ENCODE results near the gene FCGR1A.
"Not testable (repeated sequence)": the region's sequence is repeated elsewhere in the genome, so short reads cannot be mapped to it uniquely, and the experiment has no call there.

Gene FCGR1A

GRCh38 chr1:149782600-149782999 lies at the start of gene FCGR1A:
TSS of gene FCGR1A (plus strand) at chr1:149782694. CDS start at chr1:149782744, 50 bp downstream.
- DNase-seq = not testable (repeated sequence)

- not testable (repeated sequence) for DNase-seq
Measured at GRCh38 chr1:149732781-149733180, 49.7 kb upstream of the FCGR1A start.

GRCh38 chr1:149734692-149735091 lies 47.8 kb upstream of the FCGR1A start:
- DNase-seq = not testable (repeated sequence)

- DNase-seq = peak in 1 of 2 experiments; percentile 5
Measured at GRCh38 chr1:149740148-149740581, 42.3 kb upstream of the FCGR1A start.

GRCh38 chr1:149740590-149741230 lies 41.8 kb upstream of the FCGR1A start:
- DNase-seq = not testable (repeated sequence)

GRCh38 chr1:149741914-149742313 lies 40.6 kb upstream of the FCGR1A start:
- DNase-seq = not testable (repeated sequence)

- not testable (repeated sequence) for DNase-seq
Measured at GRCh38 chr1:149746463-149747356, 35.8 kb upstream of the FCGR1A start.

- not testable (repeated sequence) for DNase-seq
Measured at GRCh38 chr1:149747359-149748143, 34.9 kb upstream of the FCGR1A start.

GRCh38 chr1:149748144-149748500 lies 34.4 kb upstream of the FCGR1A start:
- DNase-seq = not testable (repeated sequence)

GRCh38 chr1:149750562-149750961 lies 31.9 kb upstream of the FCGR1A start:
- not testable (repeated sequence) for DNase-seq

GRCh38 chr1:149752186-149752585 lies 30.3 kb upstream of the FCGR1A start:
- not testable (repeated sequence) for DNase-seq

- DNase-seq = not testable (repeated sequence)
Measured at GRCh38 chr1:149753466-149753865, 29.0 kb upstream of the FCGR1A start.

GRCh38 chr1:149755294-149755693 lies 27.2 kb upstream of the FCGR1A start:
- not testable (repeated sequence) for DNase-seq

GRCh38 chr1:149762294-149762693 lies 20.2 kb upstream of the FCGR1A start:
- DNase-seq = not testable (repeated sequence)

GRCh38 chr1:149764087-149764800 lies 18.2 kb upstream of the FCGR1A start:
- DNase-seq = not testable (repeated sequence)

GRCh38 chr1:149766241-149766640 lies 16.3 kb upstream of the FCGR1A start:
- DNase-seq = not testable (repeated sequence)

GRCh38 chr1:149769216-149769615 lies 13.3 kb upstream of the FCGR1A start:
- not testable (repeated sequence) for DNase-seq

GRCh38 chr1:149770661-149771060 lies 11.8 kb upstream of the FCGR1A start:
- DNase-seq = not testable (repeated sequence)

- DNase-seq = not testable (repeated sequence)
Measured at GRCh38 chr1:149771653-149772425, 10.7 kb upstream of the FCGR1A start.

- DNase-seq = not testable (repeated sequence)
Measured at GRCh38 chr1:149775510-149776147, 6.9 kb upstream of the FCGR1A start.

GRCh38 chr1:149777084-149777483 lies 5.4 kb upstream of the FCGR1A start:
- not testable (repeated sequence) for DNase-seq

Measured in activated CD4-positive, alpha-beta T cell treated with anti-CD3 and anti-CD28 coated beads, Interleukin-2, amount 50 U/mL, for 4 hours (primary cell).